ENCODE results near the gene PLEKHS1.
"Not testable (repeated sequence)": the region's sequence is repeated elsewhere in the genome, so short reads cannot be mapped to it uniquely, and the experiment has no call there.

The PLEKHS1 gene

GRCh38 chr10:113742466-113742865 is 9.0 kb upstream of the PLEKHS1 start:
- no peak for DNase-seq

- peak in 1 of 2 donors; percentile 25 for DNase-seq
Measured at GRCh38 chr10:113743594-113743993, 7.9 kb upstream of the PLEKHS1 start.

- DNase-seq: no peak
Measured at GRCh38 chr10:113745374-113745773, 6.1 kb upstream of the PLEKHS1 start.

GRCh38 chr10:113746217-113746957 is 5.1 kb upstream of the PLEKHS1 start:
- DNase-seq: peak; percentile 48 to 62

- no peak for DNase-seq
Measured at GRCh38 chr10:113752553-113752952, 1.1 kb downstream of the PLEKHS1 start.

- DNase-seq: no peak
Measured at GRCh38 chr10:113753020-113753692, 1.7 kb downstream of the PLEKHS1 start.

GRCh38 chr10:113754125-113754524 is 2.6 kb downstream of the PLEKHS1 start:
- no peak for DNase-seq

GRCh38 chr10:113754768-113755167 is 3.3 kb downstream of the PLEKHS1 start:
- no peak for DNase-seq

GRCh38 chr10:113756940-113757543 is 5.6 kb downstream of the PLEKHS1 start:
- DNase-seq: no peak

GRCh38 chr10:113762083-113762482 is 10.6 kb downstream of the PLEKHS1 start:
- no peak for DNase-seq

- DNase-seq: no peak
Measured at GRCh38 chr10:113764582-113764981, 13.1 kb downstream of the PLEKHS1 start.

GRCh38 chr10:113765910-113766309 is 14.4 kb downstream of the PLEKHS1 start:
- no peak for DNase-seq

- DNase-seq: no peak
Measured at GRCh38 chr10:113767222-113767621, 15.7 kb downstream of the PLEKHS1 start.

GRCh38 chr10:113770346-113770745 is 18.9 kb downstream of the PLEKHS1 start:
- no peak for DNase-seq

GRCh38 chr10:113771131-113771530 is 19.6 kb downstream of the PLEKHS1 start:
- DNase-seq: not testable (repeated sequence)

- DNase-seq: no peak
Measured at GRCh38 chr10:113775686-113776294, 24.3 kb downstream of the PLEKHS1 start.

- DNase-seq: no peak
Measured at GRCh38 chr10:113776553-113776952, 25.1 kb downstream of the PLEKHS1 start.

- no peak for DNase-seq
Measured at GRCh38 chr10:113780681-113781250, 29.3 kb downstream of the PLEKHS1 start.

- no peak for DNase-seq
Measured at GRCh38 chr10:113782367-113782766, 30.9 kb downstream of the PLEKHS1 start.

- no peak for DNase-seq
Measured at GRCh38 chr10:113782986-113783704, 31.7 kb downstream of the PLEKHS1 start.

- DNase-seq: peak; percentile 65
Measured at GRCh38 chr10:113788604-113789083, 37.2 kb downstream of the PLEKHS1 start.

- no peak for DNase-seq
Measured at GRCh38 chr10:113791691-113792090, 40.2 kb downstream of the PLEKHS1 start.
